Gastroesophageal sphincter (tissue), 4 donors: ENCODE data around the gene ZNF516. TPM values are rescaled to one million over a fixed set of nuclear protein-coding genes. Genes with fewer than 3 reads are reported as not detected.

Source experiments
- ATAC-seq: fragments of 150-250 bp; one replicate; pipeline ENCODE4 v1.9.1; 2016; ENCODE audit warnings: mild to moderate bottlenecking, moderate library complexity
- H3K27ac ChIP-seq, 4 donors: fragments of 200-600 bp; sonication (generic) in 3 of 4; 1 replicate in 3 of 4; 2 replicates in 1 of 4; pipeline ENCODE4 v1.5.1; 2016 to 2019
- H3K27me3 ChIP-seq: fragments of 200-600 bp; sonication (generic); one replicate; pipeline ENCODE4 v1.5.1; 2019
- H3K36me3 ChIP-seq, 2 donors: fragments of 200-600 bp; sonication (generic); one replicate each; pipeline ENCODE4 v1.5.1; 2019; ENCODE audit warnings: control low read depth in 1 of 2
- H3K4me1 ChIP-seq, 3 donors: fragments of 200-600 bp; sonication (generic); 1 replicate in 2 of 3; 2 replicates in 1 of 3; pipeline ENCODE4 v1.5.1; 2016 to 2019; ENCODE audit warnings: control low read depth in 2 of 3
- H3K4me3 ChIP-seq, 2 donors: fragments of 200-600 bp; sonication (generic); one replicate each; pipeline ENCODE4 v1.5.1; 2019; ENCODE audit warnings: mild to moderate bottlenecking in 1 of 2, moderate library complexity in 1 of 2
- H3K9me3 ChIP-seq, 3 donors: fragments of 200-600 bp; sonication (generic); one replicate each; pipeline ENCODE4 v1.5.1; 2017 to 2019; ENCODE audit warnings: control low read depth in 2 of 3
- EP300 ChIP-seq: sonication (generic); formaldehyde crosslinking; IDR thresholded peaks from one replicate; pipeline ENCODE4 v1.6.1; 2017; ENCODE audit warnings: antibody characterized with exemption, mild to moderate bottlenecking
- POLR2A ChIP-seq, 2 donors: fragments of 450-650 bp; IDR thresholded peaks; one replicate each; pipeline ENCODE4 v1.6.1; 2017; ENCODE audit warnings: antibody characterized with exemption in 2 of 2, mild to moderate bottlenecking in 2 of 2, moderate library complexity in 1 of 2
- POLR2AphosphoS5 ChIP-seq: sonication (generic); formaldehyde crosslinking; IDR thresholded peaks from one replicate; pipeline ENCODE4 v1.6.1; 2017; ENCODE audit warnings: antibody characterized with exemption
- WGBS, 2 donors: methylation state at CpG; one replicate each; pipeline ENCODE4 v1.1.5; 2018; ENCODE audit warnings: low coverage in 1 of 2; 5-methylcytosine and 5-hydroxymethylcytosine counted together
- total RNA-seq, 4 donors: library from RNA; depleted of rRNA; stranded (reverse); fragments of >200 nt; gene quantifications; one replicate each; pipeline ENCODE4 v1.1.0, GENCODE V29; 2016
- TF ChIP-seq, protein P1 (sequence below), 4 experiments: fragments of 200-600 bp in 2 of 4; fragments of 450-650 bp in 2 of 4; sonication (generic) in 1 of 4; IDR thresholded peaks; one replicate each; pipeline ENCODE4 v1.5.1; 2017 to 2019; ENCODE audit warnings: antibody characterized with exemption in 4 of 4, mild to moderate bottlenecking in 2 of 4, moderate library complexity in 2 of 4

The ZNF516 gene
- total RNA-seq, 4 donors from 2014 or later: 17.8 to 43.8 (median 29.9) TPM

DNA sequence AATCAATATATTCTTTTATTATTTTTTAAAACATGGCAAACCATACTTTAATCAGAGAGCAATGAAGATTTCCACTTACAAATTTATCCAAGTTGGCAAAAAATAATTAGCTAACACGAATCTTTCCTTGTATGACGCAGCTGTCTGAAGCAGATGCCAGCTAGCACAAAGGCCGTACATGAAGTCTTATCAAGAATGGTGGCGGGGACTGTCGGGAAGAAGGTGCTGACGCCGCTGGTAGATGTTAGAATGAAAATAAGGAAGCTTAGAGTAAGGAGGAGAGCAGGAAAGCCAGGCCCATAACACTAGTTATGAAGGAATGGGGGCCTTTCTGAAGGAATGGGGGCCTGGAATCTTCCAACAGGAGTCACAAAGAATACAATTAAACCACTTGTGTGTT is 96.7 kb downstream of the ZNF516 start:
- Histone ChIP-seq H3K4me3 (no peak overlapping the region), H3K9me3 (no peaks in the 10 kb centered on the region), H3K36me3 (peaks cover 0 to 13% of the 10 kb centered on the region in 2 donors), H3K27me3 (no peaks in the 10 kb centered on the region), H3K27ac (no peak overlapping the region), H3K4me1 (peaks cover 0 to 43% (median 0%) of the 10 kb centered on the region in 3 donors)
- ATAC-seq: no peak
- TF ChIP-seq, protein P1, sequence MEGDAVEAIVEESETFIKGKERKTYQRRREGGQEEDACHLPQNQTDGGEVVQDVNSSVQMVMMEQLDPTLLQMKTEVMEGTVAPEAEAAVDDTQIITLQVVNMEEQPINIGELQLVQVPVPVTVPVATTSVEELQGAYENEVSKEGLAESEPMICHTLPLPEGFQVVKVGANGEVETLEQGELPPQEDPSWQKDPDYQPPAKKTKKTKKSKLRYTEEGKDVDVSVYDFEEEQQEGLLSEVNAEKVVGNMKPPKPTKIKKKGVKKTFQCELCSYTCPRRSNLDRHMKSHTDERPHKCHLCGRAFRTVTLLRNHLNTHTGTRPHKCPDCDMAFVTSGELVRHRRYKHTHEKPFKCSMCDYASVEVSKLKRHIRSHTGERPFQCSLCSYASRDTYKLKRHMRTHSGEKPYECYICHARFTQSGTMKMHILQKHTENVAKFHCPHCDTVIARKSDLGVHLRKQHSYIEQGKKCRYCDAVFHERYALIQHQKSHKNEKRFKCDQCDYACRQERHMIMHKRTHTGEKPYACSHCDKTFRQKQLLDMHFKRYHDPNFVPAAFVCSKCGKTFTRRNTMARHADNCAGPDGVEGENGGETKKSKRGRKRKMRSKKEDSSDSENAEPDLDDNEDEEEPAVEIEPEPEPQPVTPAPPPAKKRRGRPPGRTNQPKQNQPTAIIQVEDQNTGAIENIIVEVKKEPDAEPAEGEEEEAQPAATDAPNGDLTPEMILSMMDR (IDR thresholded peaks at IDR 0.05): no peak
- TF ChIP-seq EP300 (no peak), POLR2AphosphoS5 (no peak), POLR2A (IDR thresholded peaks at IDR 0.05) (no peak)
- WGBS, 2 donors: 70 to 82% methylated on average over 2 to 7 of the region's 7 CpGs

DNA sequence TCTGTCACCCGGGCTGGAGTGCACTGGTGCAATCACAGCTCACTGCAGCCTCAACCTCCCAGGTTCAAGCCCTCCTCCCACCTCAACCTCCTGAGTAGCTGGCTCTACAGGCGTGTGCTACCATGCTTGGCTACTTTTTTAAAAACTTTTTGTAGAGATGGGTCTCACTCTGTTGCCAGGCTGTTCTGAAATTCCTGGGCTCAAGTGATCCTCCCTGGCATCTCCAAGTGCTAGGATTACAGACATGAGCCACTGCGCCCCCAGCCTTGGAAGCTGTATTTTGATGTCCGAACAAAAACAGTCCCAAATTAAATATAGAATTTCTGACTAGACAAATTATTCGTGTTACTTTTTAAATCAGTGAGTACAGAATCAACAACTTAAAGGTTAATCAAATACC is 97.4 kb downstream of the ZNF516 start:
- H3K27me3 ChIP-seq: no peaks in the 10 kb centered on the region
- peaks cover 0 to 12% of the 10 kb centered on the region in 2 donors for H3K36me3 ChIP-seq
- TF ChIP-seq POLR2AphosphoS5 (no peak), EP300 (no peak), POLR2A (IDR thresholded peaks at IDR 0.05) (no peak)
- TF ChIP-seq, protein P1 (IDR thresholded peaks at IDR 0.05): no peak
- no peak for ATAC-seq
- WGBS, 2 donors: 46 to 62% methylated on average over 4 to 5 of the region's 5 CpGs
- no peak overlapping the region for H3K27ac ChIP-seq
- H3K4me1 ChIP-seq: peaks cover 0 to 43% (median 0%) of the 10 kb centered on the region in 3 donors
- no peak overlapping the region for H3K4me3 ChIP-seq
- H3K9me3 ChIP-seq: no peaks in the 10 kb centered on the region

DNA sequence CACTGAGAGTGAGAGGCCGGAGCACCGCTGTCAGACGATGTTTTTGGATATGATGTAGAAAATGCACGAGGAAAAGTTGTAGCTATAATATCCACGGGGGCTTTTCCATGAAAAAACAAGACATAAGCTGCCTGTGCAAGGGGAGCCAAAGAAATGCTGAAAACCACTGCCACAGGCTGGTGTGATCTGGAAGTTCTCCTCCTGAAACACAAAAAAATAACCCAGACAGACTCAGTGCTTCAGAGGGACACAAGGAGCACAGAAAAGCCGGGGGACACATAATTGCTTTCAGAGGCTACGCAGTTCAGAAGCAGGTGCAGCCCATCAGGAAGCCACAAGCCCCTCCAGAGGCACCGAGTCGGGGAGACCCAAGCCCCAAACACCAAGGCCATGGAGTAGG is 98.2 kb downstream of the ZNF516 start:
- Histone ChIP-seq H3K4me3 (no peak overlapping the region), H3K36me3 (peaks cover 0 to 5% of the 10 kb centered on the region in 2 donors), H3K27me3 (no peaks in the 10 kb centered on the region), H3K9me3 (no peaks in the 10 kb centered on the region), H3K4me1 (peaks cover 0 to 51% (median 0%) of the 10 kb centered on the region in 3 donors), H3K27ac (no peak overlapping the region)
- WGBS, 2 donors: 81% methylated on average over 5 to 8 of the region's 9 CpGs
- TF ChIP-seq POLR2AphosphoS5 (no peak), POLR2A (IDR thresholded peaks at IDR 0.05) (no peak), EP300 (no peak)
- TF ChIP-seq, protein P1 (IDR thresholded peaks at IDR 0.05): no peak
- no peak for ATAC-seq

- Histone ChIP-seq H3K36me3 (peaks cover 0 to 5% of the 10 kb centered on the region in 2 donors), H3K4me1 (peaks cover 0 to 45% (median 2%) of the 10 kb centered on the region in 3 donors), H3K9me3 (no peaks in the 10 kb centered on the region), H3K27ac (no peak overlapping the region), H3K27me3 (no peaks in the 10 kb centered on the region), H3K4me3 (no peak overlapping the region)
- WGBS, 2 donors: 68 to 84% methylated on average over 9 to 12 of the region's 20 CpGs
- TF ChIP-seq, protein P1 (IDR thresholded peaks at IDR 0.05): no peak
- TF ChIP-seq POLR2AphosphoS5: no peak
- TF ChIP-seq POLR2A (IDR thresholded peaks at IDR 0.05): no peak
- no peak for TF ChIP-seq EP300
- no peak for ATAC-seq
These were observed 99.4 kb downstream of the ZNF516 start for GRCh38 chr18:76395609-76396008.

GRCh38 chr18:76394780-76395476 is 100.1 kb downstream of the ZNF516 start:
- TF ChIP-seq, protein P1 (IDR thresholded peaks at IDR 0.05): no peak
- no peak for TF ChIP-seq EP300
- TF ChIP-seq POLR2A (IDR thresholded peaks at IDR 0.05): no peak
- no peak for TF ChIP-seq POLR2AphosphoS5
- ATAC-seq: no peak

More at GRCh38 chr18:76394780-76395476, 100.1 kb downstream of the ZNF516 start:
- peaks cover 0 to 45% (median 9%) of the 10 kb centered on the region in 3 donors for H3K4me1 ChIP-seq
- no peak overlapping the region for H3K27ac ChIP-seq
- 56 to 73% methylated on average over 2 to 10 of the region's 15 CpGs for WGBS, 2 donors
- no peaks in the 10 kb centered on the region for H3K27me3 ChIP-seq
- H3K9me3 ChIP-seq: no peaks in the 10 kb centered on the region
- H3K36me3 ChIP-seq: peaks cover 0 to 5% of the 10 kb centered on the region in 2 donors
- H3K4me3 ChIP-seq: no peak overlapping the region
